Hematopoietic multipotent progenitor cell treated with erythropoietin and hydrocortisone succinate and interleukin-3 and kit ligand, for 6 days (in vitro differentiated cells): ENCODE results near the gene RAB13.
A peak's percentile ranks its signal among the peaks of the same experiment; 100 is the strongest.

Source experiments
- DNase-seq: peaks from one replicate; pipeline ENCODE4 v3.0.0-alpha.2; 2015

The RAB13 gene

GRCh38 chr1:153977250-153978240 is 8.6 kb downstream of the RAB13 start, which contains the start of gene JTB:
Gene JTB, minus strand, starts transcription at chr1:153977674. Its CDS starts 422 bp downstream, at chr1:153977252.
- peak; percentile 96 for DNase-seq

- no peak for DNase-seq
Observed at GRCh38 chr1:153976819-153977249, 9.3 kb downstream of the RAB13 start.

GRCh38 chr1:153973525-153973924 is 12.6 kb downstream of the RAB13 start:
- DNase-seq, result no peak

- no peak for DNase-seq
Observed at GRCh38 chr1:153973071-153973470, 13.1 kb downstream of the RAB13 start.

GRCh38 chr1:153970346-153970745 is 15.8 kb downstream of the RAB13 start:
- no peak for DNase-seq

GRCh38 chr1:153968972-153969371 is 17.2 kb downstream of the RAB13 start:
- DNase-seq, result no peak

- no peak for DNase-seq
Observed at GRCh38 chr1:153968408-153968807, 17.7 kb downstream of the RAB13 start.

GRCh38 chr1:153968000-153968363 is 18.2 kb downstream of the RAB13 start:
- DNase-seq, result peak; percentile 59

GRCh38 chr1:153967107-153967999 is 18.8 kb downstream of the RAB13 start, which contains the start of gene CREB3L4:
Gene CREB3L4, plus strand, starts transcription at chr1:153967902. Its CDS starts 624 bp downstream, at chr1:153968526.
- DNase-seq, result peak; percentile 99

- peak; percentile 57 for DNase-seq
Observed at GRCh38 chr1:153963850-153964331, 22.2 kb downstream of the RAB13 start.

- DNase-seq, result peak; percentile 98
Observed at GRCh38 chr1:153963030-153963849, 22.9 kb downstream of the RAB13 start, which contains the start of gene SLC39A1. Gene SLC39A1, minus strand, starts transcription at chr1:153963537. Its CDS starts 822 bp downstream, at chr1:153962715.

- DNase-seq, result peak; percentile 40
Observed at GRCh38 chr1:153962088-153963029, 23.8 kb downstream of the RAB13 start.

- no peak for DNase-seq
Observed at GRCh38 chr1:153961421-153961820, 24.7 kb downstream of the RAB13 start.

- no peak for DNase-seq
Observed at GRCh38 chr1:153960206-153960605, 25.9 kb downstream of the RAB13 start.

GRCh38 chr1:153959454-153959853 is 26.7 kb downstream of the RAB13 start:
- DNase-seq, result peak; percentile 33

- no peak for DNase-seq
Observed at GRCh38 chr1:153958961-153959260, 27.2 kb downstream of the RAB13 start.

GRCh38 chr1:153958111-153958960 is 27.8 kb downstream of the RAB13 start, which contains the start of gene CRTC2:
Gene CRTC2, minus strand, starts transcription at chr1:153958612. Its CDS starts 115 bp downstream, at chr1:153958497.
- peak; percentile 100 for DNase-seq

GRCh38 chr1:153957744-153958110 is 28.4 kb downstream of the RAB13 start:
- DNase-seq, result no peak

- DNase-seq, result no peak
Observed at GRCh38 chr1:153956997-153957715, 29.0 kb downstream of the RAB13 start.
